ENCODE data around the gene RTP3. TPM values are rescaled to one million over a fixed set of nuclear protein-coding genes. Genes with fewer than 3 reads are reported as not detected.

The RTP3 gene
- total RNA-seq, 2 experiments from 2014 or later = 0.74 to 1.3 TPM

GRCh38 chr3:46480491-46481195 is 17.1 kb upstream of the RTP3 start:
- H3K27ac ChIP-seq (ENCODE audit: low read depth, low read length, poor library complexity, severe bottlenecking) = no peak overlapping the region
- no peak overlapping the region for H3K4me2 ChIP-seq (ENCODE audit: low read length)
- no peak for DNase-seq (ENCODE audit: low spot score)
- H2AFZ ChIP-seq (ENCODE audit: low read length) = no peak overlapping the region
- H3K9me3 ChIP-seq (ENCODE audit: low read length) = no peaks in the 10 kb centered on the region
- no TSS peak for BruUV-seq (replicated peaks)
- no peak overlapping the region for H3K4me3 ChIP-seq (ENCODE audit: low read depth, low read length, poor library complexity, severe bottlenecking)
- H3K4me1 ChIP-seq (ENCODE audit: insufficient read depth, low read length, poor library complexity, severe bottlenecking) = no peaks in the 10 kb centered on the region
- no peaks in the 10 kb centered on the region for H3K36me3 ChIP-seq (ENCODE audit: insufficient read depth, low read length)
- no peaks in the 10 kb centered on the region for H3K9me2 ChIP-seq (ENCODE audit: insufficient read depth, low read length)
- intact Hi-C loops (cut with micrococcal nuclease; ENCODE audit: unreplicated experiment) = no loop called here
- H4K20me1 ChIP-seq (ENCODE audit: insufficient read depth, low read length) = no peaks in the 10 kb centered on the region
- TF ChIP-seq CTCF (conservative IDR thresholded peaks at IDR 0.05; ENCODE audit: low read length) (no peak), EZH2phosphoT487 (IDR thresholded peaks at IDR 0.05; ENCODE audit: borderline replicate concordance, low read depth, low read length) (no peak)
- no peaks in the 10 kb centered on the region for H3K79me2 ChIP-seq (ENCODE audit: insufficient read depth, low read depth, low read length)
- CTCF ChIA-PET (ENCODE audit: unreplicated experiment) = no interaction called here
- POLR2A ChIA-PET = no interaction called here

- TF ChIP-seq EZH2phosphoT487 (IDR thresholded peaks at IDR 0.05; ENCODE audit: borderline replicate concordance, low read depth, low read length) = no peak
- no peak for TF ChIP-seq CTCF (conservative IDR thresholded peaks at IDR 0.05; ENCODE audit: low read length)
- H3K9me3 ChIP-seq (ENCODE audit: low read length) = no peaks in the 10 kb centered on the region
- H3K36me3 ChIP-seq (ENCODE audit: insufficient read depth, low read length) = no peaks in the 10 kb centered on the region
- ChIA-PET CTCF (ENCODE audit: unreplicated experiment) (no interaction called here), POLR2A (no interaction called here)
- no peak overlapping the region for H3K4me2 ChIP-seq (ENCODE audit: low read length)
- H3K4me1 ChIP-seq (ENCODE audit: insufficient read depth, low read length, poor library complexity, severe bottlenecking) = no peaks in the 10 kb centered on the region
- H3K27ac ChIP-seq (ENCODE audit: low read depth, low read length, poor library complexity, severe bottlenecking) = no peak overlapping the region
- H3K79me2 ChIP-seq (ENCODE audit: insufficient read depth, low read depth, low read length) = no peaks in the 10 kb centered on the region
- BruUV-seq (replicated peaks) = no TSS peak
- H4K20me1 ChIP-seq (ENCODE audit: insufficient read depth, low read length) = no peaks in the 10 kb centered on the region
- H2AFZ ChIP-seq (ENCODE audit: low read length) = no peak overlapping the region
- no peak for DNase-seq (ENCODE audit: low spot score)
- no peaks in the 10 kb centered on the region for H3K9me2 ChIP-seq (ENCODE audit: insufficient read depth, low read length)
- H3K4me3 ChIP-seq (ENCODE audit: low read depth, low read length, poor library complexity, severe bottlenecking) = no peak overlapping the region
- intact Hi-C loops (cut with micrococcal nuclease; ENCODE audit: unreplicated experiment) = no loop called here
Measured at GRCh38 chr3:46481636-46482035, 16.1 kb upstream of the RTP3 start.

GRCh38 chr3:46482632-46483350 is 15.0 kb upstream of the RTP3 start:
- H3K4me3 ChIP-seq (ENCODE audit: low read depth, low read length, poor library complexity, severe bottlenecking) = no peak overlapping the region
- ChIA-PET POLR2A (interaction anchor here (0.6 kb wide), 1 partner anchor 96 kb away, joined by 3 read pairs; no protein-coding TSS in a partner anchor), CTCF (ENCODE audit: unreplicated experiment) (interaction anchor here (0.5 kb wide), 1 partner anchor 328 kb away, joined by 3 read pairs; no protein-coding TSS in a partner anchor)
- no peaks in the 10 kb centered on the region for H3K9me3 ChIP-seq (ENCODE audit: low read length)
- TF ChIP-seq CTCF (conservative IDR thresholded peaks at IDR 0.05; ENCODE audit: low read length) = no peak
- TF ChIP-seq EZH2phosphoT487 (IDR thresholded peaks at IDR 0.05; ENCODE audit: borderline replicate concordance, low read depth, low read length) = no peak
- intact Hi-C loops (cut with micrococcal nuclease; ENCODE audit: unreplicated experiment) = no loop called here
- H3K4me1 ChIP-seq (ENCODE audit: insufficient read depth, low read length, poor library complexity, severe bottlenecking) = no peaks in the 10 kb centered on the region
- DNase-seq (ENCODE audit: low spot score) = no peak
- H3K79me2 ChIP-seq (ENCODE audit: insufficient read depth, low read depth, low read length) = no peaks in the 10 kb centered on the region
- no peak overlapping the region for H2AFZ ChIP-seq (ENCODE audit: low read length)
- no peaks in the 10 kb centered on the region for H3K9me2 ChIP-seq (ENCODE audit: insufficient read depth, low read length)
- H3K36me3 ChIP-seq (ENCODE audit: insufficient read depth, low read length) = no peaks in the 10 kb centered on the region
- no peak overlapping the region for H3K4me2 ChIP-seq (ENCODE audit: low read length)
- BruUV-seq (replicated peaks) = no TSS peak
- no peak overlapping the region for H3K27ac ChIP-seq (ENCODE audit: low read depth, low read length, poor library complexity, severe bottlenecking)
- H4K20me1 ChIP-seq (ENCODE audit: insufficient read depth, low read length) = no peaks in the 10 kb centered on the region

Data from OCI-LY7 (cell line).